ENCODE data around the gene ZNF736.
"Not testable (repeated sequence)": the region's sequence is repeated elsewhere in the genome, so short reads cannot be mapped to it uniquely, and the experiment has no call there.

The ZNF736 gene

GRCh38 chr7:64307254-64308015 lies 6.3 kb upstream of the ZNF736 start:
- TF ChIP-seq, protein P1, sequence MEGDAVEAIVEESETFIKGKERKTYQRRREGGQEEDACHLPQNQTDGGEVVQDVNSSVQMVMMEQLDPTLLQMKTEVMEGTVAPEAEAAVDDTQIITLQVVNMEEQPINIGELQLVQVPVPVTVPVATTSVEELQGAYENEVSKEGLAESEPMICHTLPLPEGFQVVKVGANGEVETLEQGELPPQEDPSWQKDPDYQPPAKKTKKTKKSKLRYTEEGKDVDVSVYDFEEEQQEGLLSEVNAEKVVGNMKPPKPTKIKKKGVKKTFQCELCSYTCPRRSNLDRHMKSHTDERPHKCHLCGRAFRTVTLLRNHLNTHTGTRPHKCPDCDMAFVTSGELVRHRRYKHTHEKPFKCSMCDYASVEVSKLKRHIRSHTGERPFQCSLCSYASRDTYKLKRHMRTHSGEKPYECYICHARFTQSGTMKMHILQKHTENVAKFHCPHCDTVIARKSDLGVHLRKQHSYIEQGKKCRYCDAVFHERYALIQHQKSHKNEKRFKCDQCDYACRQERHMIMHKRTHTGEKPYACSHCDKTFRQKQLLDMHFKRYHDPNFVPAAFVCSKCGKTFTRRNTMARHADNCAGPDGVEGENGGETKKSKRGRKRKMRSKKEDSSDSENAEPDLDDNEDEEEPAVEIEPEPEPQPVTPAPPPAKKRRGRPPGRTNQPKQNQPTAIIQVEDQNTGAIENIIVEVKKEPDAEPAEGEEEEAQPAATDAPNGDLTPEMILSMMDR (IDR thresholded peaks at IDR 0.05; ENCODE audit: extremely low read depth, missing control alignments) = no peak
- DNase-seq (ENCODE audit: low spot score) = peak; percentile 73

DNA sequence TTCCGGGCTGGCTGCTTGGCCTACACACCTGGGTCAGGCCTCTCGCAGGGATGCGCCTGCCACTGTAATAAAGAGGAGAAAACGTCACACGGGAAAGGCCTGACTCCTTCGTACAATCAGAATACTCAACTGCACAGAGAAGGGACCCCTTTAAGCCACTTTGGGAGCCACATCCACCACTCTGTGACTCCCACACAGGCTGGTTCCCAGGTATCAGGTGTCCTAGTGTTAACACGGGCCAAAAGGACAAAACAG lies 5.8 kb upstream of the ZNF736 start:
- TF ChIP-seq, protein P1 (IDR thresholded peaks at IDR 0.05; ENCODE audit: extremely low read depth, missing control alignments) = no peak
- no peak for DNase-seq (ENCODE audit: low spot score)

GRCh38 chr7:64310426-64310825 lies 3.3 kb upstream of the ZNF736 start:
- no peak for DNase-seq (ENCODE audit: low spot score)
- TF ChIP-seq, protein P1 (IDR thresholded peaks at IDR 0.05; ENCODE audit: extremely low read depth, missing control alignments) = no peak

GRCh38 chr7:64312826-64313225 lies 935 bp upstream of the ZNF736 start:
- DNase-seq (ENCODE audit: low spot score) = no peak
- TF ChIP-seq, protein P1 (IDR thresholded peaks at IDR 0.05; ENCODE audit: extremely low read depth, missing control alignments) = no peak

- no peak for DNase-seq (ENCODE audit: low spot score)
- TF ChIP-seq, protein P1 (IDR thresholded peaks at IDR 0.05; ENCODE audit: extremely low read depth, missing control alignments) = no peak
Measured at GRCh38 chr7:64314566-64314965, 805 bp downstream of the ZNF736 start.

DNA sequence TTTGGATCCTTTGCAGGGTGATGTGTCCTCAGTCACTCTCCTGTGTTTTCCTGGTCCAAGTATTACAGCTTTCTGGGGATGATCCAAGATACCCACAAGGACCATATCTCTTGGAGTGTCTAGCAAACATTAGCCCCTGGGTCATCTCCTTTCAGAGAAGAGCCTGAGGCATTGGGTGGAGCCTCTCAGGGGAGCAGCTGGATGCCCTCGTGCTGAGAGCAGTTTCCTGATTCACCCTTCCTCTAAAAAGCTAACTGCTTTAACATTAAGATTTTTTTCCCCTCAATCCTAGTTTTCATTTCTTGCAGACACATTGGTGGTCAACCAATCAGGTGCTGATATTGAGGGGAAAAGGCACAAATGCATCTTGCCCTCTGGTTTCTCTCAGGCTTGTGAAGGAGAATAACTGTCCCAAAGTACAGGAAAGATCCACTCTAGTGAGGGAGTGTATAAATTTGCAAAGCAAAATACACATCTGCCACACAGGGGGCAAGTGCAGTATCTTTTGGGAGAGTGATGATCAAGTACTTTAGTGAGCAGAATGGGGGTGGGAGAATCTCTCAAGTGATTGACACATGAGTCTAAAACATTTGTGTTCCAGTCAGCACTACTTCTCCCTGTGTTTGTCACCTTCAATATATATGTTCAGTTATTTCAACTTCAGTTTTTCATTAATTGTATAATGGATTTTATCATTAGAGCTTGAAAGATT lies 2.4 kb downstream of the ZNF736 start:
- not testable (repeated sequence) for DNase-seq (ENCODE audit: low spot score)

DNA sequence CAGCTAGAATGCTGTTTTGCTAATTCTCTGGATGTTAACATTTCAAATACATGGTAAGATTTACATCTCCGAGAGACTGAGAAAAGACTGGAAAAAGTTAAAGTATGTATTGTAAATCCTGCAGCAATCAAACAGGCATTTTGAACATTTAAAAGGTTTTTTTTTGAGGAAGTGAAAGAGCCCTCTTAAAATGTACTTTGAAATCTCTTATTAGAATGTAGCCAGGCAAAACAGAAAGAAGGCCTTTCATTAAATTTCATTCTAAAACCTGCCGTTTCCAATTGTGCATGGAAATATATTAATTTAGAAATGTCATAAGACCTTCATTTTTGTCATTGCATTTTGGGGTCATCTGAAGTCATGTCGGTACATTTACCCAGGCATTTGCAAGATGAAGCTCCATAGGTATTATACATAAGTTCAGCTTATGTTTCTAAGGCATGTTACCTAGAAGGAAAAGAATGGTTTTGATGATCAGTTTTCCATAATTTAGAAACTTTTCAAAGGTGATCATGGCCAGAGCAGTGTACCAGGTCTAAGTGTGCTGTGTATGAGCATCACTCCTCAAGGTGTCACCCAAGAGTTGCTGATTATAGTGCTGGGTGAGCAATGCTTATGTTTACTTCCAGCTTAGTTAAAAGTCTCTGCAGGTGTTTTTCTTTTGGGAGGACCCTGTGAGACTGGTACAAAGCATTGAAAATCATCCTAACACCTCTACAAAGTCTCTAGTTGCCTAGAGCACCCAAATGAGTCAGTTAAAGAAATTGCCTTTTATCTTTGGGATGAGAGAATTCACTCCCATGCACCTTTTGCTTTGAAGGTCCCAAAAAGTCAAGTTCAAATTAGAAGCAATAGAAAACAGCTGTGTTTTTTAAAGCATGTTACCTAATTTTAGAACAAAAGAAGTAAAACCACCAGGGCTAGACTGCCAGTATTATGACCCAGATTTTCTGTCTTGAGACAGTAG lies 7.1 kb downstream of the ZNF736 start:
- no peak for DNase-seq (ENCODE audit: low spot score)
- TF ChIP-seq, protein P1 (IDR thresholded peaks at IDR 0.05; ENCODE audit: extremely low read depth, missing control alignments) = no peak

DNA sequence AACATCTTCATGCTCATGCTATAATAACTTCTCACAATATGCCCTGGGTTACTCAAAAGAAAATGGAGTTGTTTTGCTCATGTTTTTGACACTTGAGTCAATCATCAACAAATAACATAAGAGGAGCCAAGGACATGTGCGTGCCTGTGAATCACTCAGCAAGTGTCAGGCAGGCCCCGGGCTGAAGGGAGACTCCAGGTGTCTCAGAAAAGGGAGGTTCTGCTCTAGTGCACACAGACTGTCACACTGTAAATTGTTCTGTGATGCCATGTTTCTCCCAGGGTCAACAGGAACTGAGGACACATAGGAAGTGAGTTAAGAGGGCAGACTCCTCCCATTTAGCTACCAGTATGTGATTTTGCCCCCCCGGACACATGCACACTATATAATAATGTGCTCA lies 10.4 kb downstream of the ZNF736 start:
- DNase-seq (ENCODE audit: low spot score) = not testable (repeated sequence)

- not testable (repeated sequence) for DNase-seq (ENCODE audit: low spot score)
Measured at GRCh38 chr7:64348713-64349210, 35.0 kb downstream of the ZNF736 start.
